T-helper 1 cell treated with Interleukin-12 subunit alpha and Interleukin-12 subunit beta and Interleukin-4 antibody, amounts not matched to agents 30 μg/mL and 1 μg/mL, for 36 hours (primary cell): ENCODE data around the gene SOX14.

Experiments
- H3K27ac Mint-ChIP-seq: one replicate; pipeline ENCODE4 v1.8.0; 2021; ENCODE audit warnings: mild to moderate bottlenecking, mixed read lengths
- H3K27me3 Mint-ChIP-seq: one replicate; pipeline ENCODE4 v1.8.0; 2021; ENCODE audit warnings: low read depth, mixed read lengths
- H3K36me3 Mint-ChIP-seq: one replicate; pipeline ENCODE4 v1.8.0; 2021; ENCODE audit warnings: low read depth, mixed read lengths
- H3K4me1 Mint-ChIP-seq: one replicate; pipeline ENCODE4 v1.8.0; 2021; ENCODE audit warnings: low read depth, mixed read lengths
- H3K4me3 Mint-ChIP-seq: one replicate; pipeline ENCODE4 v1.8.0; 2021; ENCODE audit warnings: mild to moderate bottlenecking, moderate library complexity, mixed read lengths
- H3K9me3 Mint-ChIP-seq: one replicate; pipeline ENCODE4 v1.8.0; 2021; ENCODE audit warnings: mixed read lengths

Gene SOX14

GRCh38 chr3:137772214-137772955 lies 8.3 kb downstream of the SOX14 start:
- H3K27me3 Mint-ChIP-seq: peaks cover 80% of the 10 kb centered on the region
- no peak overlapping the region for H3K4me3 Mint-ChIP-seq

GRCh38 chr3:137778941-137779340 lies 14.8 kb downstream of the SOX14 start:
- H3K9me3 Mint-ChIP-seq: no peaks in the 10 kb centered on the region
- H3K27me3 Mint-ChIP-seq: peaks cover 24% of the 10 kb centered on the region
- no peaks in the 10 kb centered on the region for H3K36me3 Mint-ChIP-seq
- H3K4me3 Mint-ChIP-seq: no peak overlapping the region
- H3K27ac Mint-ChIP-seq: no peak overlapping the region
- H3K4me1 Mint-ChIP-seq: no peaks in the 10 kb centered on the region

More at GRCh38 chr3:137772214-137772955, 8.3 kb downstream of the SOX14 start:
- Mint-ChIP-seq H3K36me3 (peaks cover 2% of the 10 kb centered on the region), H3K27ac (no peak overlapping the region), H3K9me3 (peaks cover 4% of the 10 kb centered on the region), H3K4me1 (peaks cover 2% of the 10 kb centered on the region)

GRCh38 chr3:137787529-137787928 lies 23.4 kb downstream of the SOX14 start:
- H3K27ac Mint-ChIP-seq: no peak overlapping the region

GRCh38 chr3:137789236-137789635 lies 25.1 kb downstream of the SOX14 start:
- Mint-ChIP-seq H3K27ac (no peak overlapping the region), H3K9me3 (no peaks in the 10 kb centered on the region), H3K4me3 (no peak overlapping the region), H3K27me3 (peaks cover 7% of the 10 kb centered on the region), H3K4me1 (no peaks in the 10 kb centered on the region), H3K36me3 (no peaks in the 10 kb centered on the region)

More at GRCh38 chr3:137787529-137787928, 23.4 kb downstream of the SOX14 start:
- Mint-ChIP-seq H3K36me3 (no peaks in the 10 kb centered on the region), H3K9me3 (no peaks in the 10 kb centered on the region), H3K4me3 (no peak overlapping the region), H3K27me3 (peaks cover 7% of the 10 kb centered on the region), H3K4me1 (no peaks in the 10 kb centered on the region)

GRCh38 chr3:137792626-137793271 lies 28.6 kb downstream of the SOX14 start:
- no peaks in the 10 kb centered on the region for H3K4me1 Mint-ChIP-seq
- no peaks in the 10 kb centered on the region for H3K36me3 Mint-ChIP-seq
- H3K4me3 Mint-ChIP-seq: no peak overlapping the region
- no peak overlapping the region for H3K27ac Mint-ChIP-seq
- H3K27me3 Mint-ChIP-seq: peaks cover 7% of the 10 kb centered on the region
- H3K9me3 Mint-ChIP-seq: no peaks in the 10 kb centered on the region

- Mint-ChIP-seq H3K27ac (no peak overlapping the region), H3K27me3 (no peaks in the 10 kb centered on the region), H3K4me1 (no peaks in the 10 kb centered on the region), H3K4me3 (no peak overlapping the region), H3K9me3 (no peaks in the 10 kb centered on the region), H3K36me3 (no peaks in the 10 kb centered on the region)
These were observed 32.9 kb downstream of the SOX14 start for GRCh38 chr3:137796993-137797392.

GRCh38 chr3:137803215-137803614 lies 39.1 kb downstream of the SOX14 start:
- Mint-ChIP-seq H3K9me3 (peaks cover 6% of the 10 kb centered on the region), H3K27ac (no peak overlapping the region), H3K4me1 (no peaks in the 10 kb centered on the region), H3K4me3 (no peak overlapping the region), H3K36me3 (no peaks in the 10 kb centered on the region), H3K27me3 (no peaks in the 10 kb centered on the region)

GRCh38 chr3:137807998-137808397 lies 43.9 kb downstream of the SOX14 start:
- Mint-ChIP-seq H3K36me3 (no peaks in the 10 kb centered on the region), H3K27me3 (peaks cover 3% of the 10 kb centered on the region)

GRCh38 chr3:137809509-137809908 lies 45.4 kb downstream of the SOX14 start:
- Mint-ChIP-seq H3K27ac (no peak overlapping the region), H3K4me1 (no peaks in the 10 kb centered on the region), H3K36me3 (no peaks in the 10 kb centered on the region), H3K27me3 (peaks cover 3% of the 10 kb centered on the region), H3K4me3 (no peak overlapping the region), H3K9me3 (no peaks in the 10 kb centered on the region)

More at GRCh38 chr3:137807998-137808397, 43.9 kb downstream of the SOX14 start:
- no peak overlapping the region for H3K4me3 Mint-ChIP-seq
- H3K27ac Mint-ChIP-seq: no peak overlapping the region
- no peaks in the 10 kb centered on the region for H3K4me1 Mint-ChIP-seq
- peaks cover 6% of the 10 kb centered on the region for H3K9me3 Mint-ChIP-seq

GRCh38 chr3:137812023-137812422 lies 47.9 kb downstream of the SOX14 start:
- Mint-ChIP-seq H3K9me3 (no peaks in the 10 kb centered on the region), H3K27ac (no peak overlapping the region), H3K4me3 (no peak overlapping the region), H3K27me3 (peaks cover 3% of the 10 kb centered on the region), H3K36me3 (no peaks in the 10 kb centered on the region), H3K4me1 (no peaks in the 10 kb centered on the region)

GRCh38 chr3:137815251-137815650 lies 51.1 kb downstream of the SOX14 start:
- Mint-ChIP-seq H3K9me3 (no peaks in the 10 kb centered on the region), H3K27me3 (peaks cover 3% of the 10 kb centered on the region), H3K4me3 (no peak overlapping the region), H3K27ac (no peak overlapping the region), H3K36me3 (no peaks in the 10 kb centered on the region), H3K4me1 (no peaks in the 10 kb centered on the region)
